ENCODE data around the gene LDLRAP1.

LDLRAP1 gene

DNA sequence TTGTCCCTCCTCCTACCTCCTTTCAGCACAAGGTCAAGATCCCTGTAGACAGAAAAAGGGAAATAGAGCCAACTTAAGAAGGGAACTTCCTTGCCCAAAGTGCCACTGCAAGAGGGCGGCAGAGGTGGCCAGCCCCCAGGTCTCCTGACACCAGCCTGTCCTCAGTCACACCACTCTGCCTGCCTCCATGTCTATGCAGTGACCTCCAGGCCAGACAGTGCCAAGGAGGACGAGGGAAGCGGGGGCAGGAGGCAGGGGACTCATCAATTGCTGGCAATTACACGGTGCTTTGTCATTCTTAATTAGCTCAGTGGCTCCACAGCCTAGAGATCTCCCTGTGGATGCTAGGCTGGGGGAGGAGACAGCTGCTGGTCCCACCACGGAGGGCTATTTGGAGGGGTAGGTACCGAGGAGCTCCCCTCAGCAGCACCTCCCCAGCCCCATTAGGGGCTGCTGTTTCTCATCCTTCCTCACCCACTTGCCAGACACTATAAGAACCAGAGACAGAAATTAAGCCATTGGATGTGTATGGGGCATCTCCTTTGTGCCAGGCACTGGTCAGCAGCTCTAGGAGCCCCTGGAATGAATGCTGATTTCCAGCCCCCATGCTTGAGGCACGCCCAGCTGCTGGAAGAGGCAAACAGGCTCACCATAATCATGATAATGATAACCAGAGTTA, 6.1 kb upstream of the LDLRAP1 start:
- intact Hi-C loops (cut with DNase I; ENCODE audit: low total_unique reads), result no loop called here

GRCh38 chr1:25538191-25538767, 5.1 kb upstream of the LDLRAP1 start:
- H3K27ac ChIP-seq, result no peak overlapping the region
- TF ChIP-seq, protein P1, sequence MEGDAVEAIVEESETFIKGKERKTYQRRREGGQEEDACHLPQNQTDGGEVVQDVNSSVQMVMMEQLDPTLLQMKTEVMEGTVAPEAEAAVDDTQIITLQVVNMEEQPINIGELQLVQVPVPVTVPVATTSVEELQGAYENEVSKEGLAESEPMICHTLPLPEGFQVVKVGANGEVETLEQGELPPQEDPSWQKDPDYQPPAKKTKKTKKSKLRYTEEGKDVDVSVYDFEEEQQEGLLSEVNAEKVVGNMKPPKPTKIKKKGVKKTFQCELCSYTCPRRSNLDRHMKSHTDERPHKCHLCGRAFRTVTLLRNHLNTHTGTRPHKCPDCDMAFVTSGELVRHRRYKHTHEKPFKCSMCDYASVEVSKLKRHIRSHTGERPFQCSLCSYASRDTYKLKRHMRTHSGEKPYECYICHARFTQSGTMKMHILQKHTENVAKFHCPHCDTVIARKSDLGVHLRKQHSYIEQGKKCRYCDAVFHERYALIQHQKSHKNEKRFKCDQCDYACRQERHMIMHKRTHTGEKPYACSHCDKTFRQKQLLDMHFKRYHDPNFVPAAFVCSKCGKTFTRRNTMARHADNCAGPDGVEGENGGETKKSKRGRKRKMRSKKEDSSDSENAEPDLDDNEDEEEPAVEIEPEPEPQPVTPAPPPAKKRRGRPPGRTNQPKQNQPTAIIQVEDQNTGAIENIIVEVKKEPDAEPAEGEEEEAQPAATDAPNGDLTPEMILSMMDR (IDR thresholded peaks at IDR 0.05), result no peak
- no peak for DNase-seq
- H3K27me3 ChIP-seq, result no peaks in the 10 kb centered on the region
- peaks cover 0 to 9% (median 3%) of the 10 kb centered on the region in 4 donors for H3K4me1 ChIP-seq
- no peak overlapping the region for H3K4me3 ChIP-seq
- H3K9me3 ChIP-seq, result no peaks in the 10 kb centered on the region
- intact Hi-C loops (cut with DNase I; ENCODE audit: low total_unique reads), result no loop called here
- no peaks in the 10 kb centered on the region for H3K36me3 ChIP-seq

More for the DNA sequence above, 6.1 kb upstream of the LDLRAP1 start:
- Histone ChIP-seq H3K9me3 (no peaks in the 10 kb centered on the region), H3K4me1 (peaks cover 0 to 6% (median 0%) of the 10 kb centered on the region in 4 donors), H3K36me3 (no peaks in the 10 kb centered on the region), H3K27ac (no peak overlapping the region), H3K4me3 (no peak overlapping the region), H3K27me3 (no peaks in the 10 kb centered on the region)
- no peak for DNase-seq
- TF ChIP-seq, protein P1 (IDR thresholded peaks at IDR 0.05), result no peak

GRCh38 chr1:25540750-25541342, 2.6 kb upstream of the LDLRAP1 start:
- no peak for DNase-seq
- intact Hi-C loops (cut with DNase I; ENCODE audit: low total_unique reads), result no loop called here
- H3K4me1 ChIP-seq, result peaks cover 0 to 28% (median 17%) of the 10 kb centered on the region in 4 donors
- H3K27me3 ChIP-seq, result no peaks in the 10 kb centered on the region
- TF ChIP-seq, protein P1 (IDR thresholded peaks at IDR 0.05), result no peak
- no peak overlapping the region for H3K27ac ChIP-seq
- H3K4me3 ChIP-seq, result no peak overlapping the region
- H3K9me3 ChIP-seq, result no peaks in the 10 kb centered on the region
- no peaks in the 10 kb centered on the region for H3K36me3 ChIP-seq

DNA sequence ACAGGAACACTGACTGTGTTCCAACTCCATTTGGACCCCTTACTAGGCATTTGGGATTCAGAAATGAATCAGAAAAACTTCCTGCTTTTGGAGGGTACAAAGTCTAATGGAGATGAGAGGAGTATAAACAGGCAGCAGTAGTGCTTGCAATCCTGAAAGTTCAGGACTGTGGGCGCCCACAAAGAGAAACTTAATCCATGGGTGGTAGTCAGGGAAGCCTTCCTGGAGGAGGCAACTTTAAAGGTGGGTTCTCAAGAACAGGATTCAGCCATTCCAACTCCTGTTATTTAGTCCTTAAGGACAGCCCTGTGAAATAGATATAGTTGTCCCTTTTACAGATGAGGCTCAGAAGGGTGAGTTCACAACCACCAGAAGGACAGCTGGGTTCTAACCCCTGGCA, 2.0 kb upstream of the LDLRAP1 start:
- DNase-seq, result no peak
- Histone ChIP-seq H3K4me1 (peaks cover 0 to 30% (median 22%) of the 10 kb centered on the region in 4 donors), H3K27me3 (no peaks in the 10 kb centered on the region), H3K27ac (no peak overlapping the region), H3K4me3 (no peak overlapping the region), H3K9me3 (no peaks in the 10 kb centered on the region), H3K36me3 (no peaks in the 10 kb centered on the region)
- intact Hi-C loops (cut with DNase I; ENCODE audit: low total_unique reads), result no loop called here
- TF ChIP-seq, protein P1 (IDR thresholded peaks at IDR 0.05), result no peak

GRCh38 chr1:25541889-25542658, 1.3 kb upstream of the LDLRAP1 start:
- intact Hi-C loops (cut with DNase I; ENCODE audit: low total_unique reads), result no loop called here
- TF ChIP-seq, protein P1 (IDR thresholded peaks at IDR 0.05), result no peak
- DNase-seq, result no peak
- H3K36me3 ChIP-seq, result no peaks in the 10 kb centered on the region
- H3K4me1 ChIP-seq, result peaks cover 0 to 32% (median 23%) of the 10 kb centered on the region in 4 donors
- no peak overlapping the region for H3K4me3 ChIP-seq
- H3K27ac ChIP-seq, result peak overlapping the region in 1 of 2 donors; percentile 87
- H3K9me3 ChIP-seq, result no peaks in the 10 kb centered on the region
- H3K27me3 ChIP-seq, result no peaks in the 10 kb centered on the region
